GM19240 (cell line): Measurements from ENCODE around the gene SRPK1.

Experiments used
- DNase-seq: peaks from one replicate; pipeline ENCODE4 v3.0.0; 2011; ENCODE audit warnings: low spot score; ENCODE audit not compliant: insufficient read length

The SRPK1 gene

GRCh38 chr6:35784200-35784599, 136.7 kb downstream of the SRPK1 start:
- no peak for DNase-seq
